Right kidney (tissue), 1 donor: ENCODE data around the gene DAAM1.

Experiments used
- DNase-seq: peaks from one replicate; pipeline ENCODE4 v3.0.0-alpha.2; 2016

Gene DAAM1

GRCh38 chr14:59370158-59370742 lies 181.8 kb downstream of the DAAM1 start:
- DNase-seq, result no peak

- no peak for DNase-seq
Observed at GRCh38 chr14:59371771-59372170, 183.3 kb downstream of the DAAM1 start.

GRCh38 chr14:59374048-59374447 lies 185.6 kb downstream of the DAAM1 start:
- no peak for DNase-seq

GRCh38 chr14:59376686-59377085 lies 188.2 kb downstream of the DAAM1 start:
- no peak for DNase-seq

GRCh38 chr14:59377491-59377890 lies 189.0 kb downstream of the DAAM1 start:
- peak; percentile 57 for DNase-seq

GRCh38 chr14:59377991-59378601 lies 189.6 kb downstream of the DAAM1 start:
- DNase-seq, result peak; percentile 60

GRCh38 chr14:59389936-59390335 lies 201.5 kb downstream of the DAAM1 start:
- no peak for DNase-seq

GRCh38 chr14:59391388-59391787 lies 202.9 kb downstream of the DAAM1 start:
- DNase-seq, result no peak

GRCh38 chr14:59394268-59394667 lies 205.8 kb downstream of the DAAM1 start:
- DNase-seq, result no peak

GRCh38 chr14:59395672-59396071 lies 207.2 kb downstream of the DAAM1 start:
- no peak for DNase-seq

- DNase-seq, result no peak
Observed at GRCh38 chr14:59398841-59399240, 210.4 kb downstream of the DAAM1 start.

GRCh38 chr14:59406454-59407245 lies 218.2 kb downstream of the DAAM1 start:
- DNase-seq, result no peak

- no peak for DNase-seq
Observed at GRCh38 chr14:59407246-59408010, 219.0 kb downstream of the DAAM1 start.

- no peak for DNase-seq
Observed at GRCh38 chr14:59415836-59416602, 227.6 kb downstream of the DAAM1 start.

- DNase-seq, result no peak
Observed at GRCh38 chr14:59417311-59417710, 228.8 kb downstream of the DAAM1 start.

- no peak for DNase-seq
Observed at GRCh38 chr14:59419303-59419702, 230.8 kb downstream of the DAAM1 start.
